Fibroblast of lung (primary cell): Measurements from ENCODE around the gene TRERF1. TPM values are rescaled to one million over a fixed set of nuclear protein-coding genes. Genes with fewer than 3 reads are reported as not detected.

Experiments
- DNase-seq, 2 donors: peaks; one replicate each; pipeline versions ENCODE4 v3.0.0 to v3.0.0-alpha.2; 2010; ENCODE audit warnings: low read depth in 2 of 2
- H2AFZ ChIP-seq: 2 replicates; pipeline ENCODE4 v1.5.1; 2012; ENCODE audit warnings: low read length, control low read depth, inconsistent platforms
- H3K27ac ChIP-seq: 2 replicates; pipeline ENCODE4 v1.5.1; 2011; ENCODE audit warnings: low read length, control low read depth; ENCODE audit not compliant: insufficient read depth
- H3K27me3 ChIP-seq: 2 replicates; pipeline ENCODE4 v1.5.1; 2011; ENCODE audit warnings: mild to moderate bottlenecking, low read length; ENCODE audit not compliant: control insufficient read depth, insufficient read depth
- H3K36me3 ChIP-seq: 2 replicates; pipeline ENCODE4 v1.5.1; 2011; ENCODE audit warnings: low read length; ENCODE audit not compliant: control insufficient read depth, insufficient read depth
- H3K4me1 ChIP-seq: 2 replicates; pipeline ENCODE4 v1.5.1; 2011; ENCODE audit warnings: low read length; ENCODE audit not compliant: control insufficient read depth, insufficient read depth; ENCODE audit errors: extremely low read depth
- H3K4me2 ChIP-seq: 2 replicates; pipeline ENCODE4 v1.5.1; 2011; ENCODE audit warnings: low read length, control low read depth; ENCODE audit not compliant: insufficient read depth; ENCODE audit errors: extremely low read depth
- H3K4me3 ChIP-seq, 4 experiments: fragments of 200-600 bp in 1 of 4; sonication (generic) in 1 of 4; replicated peaks in 1 of 4; 2 replicates each; pipeline ENCODE4 v1.5.1; 2011 to 2016; ENCODE audit warnings: low read length in 4 of 4, low read depth in 3 of 4, mild to moderate bottlenecking in 3 of 4, control low read depth in 2 of 4, inconsistent platforms in 1 of 4, mixed read lengths in 1 of 4; ENCODE audit not compliant: insufficient read depth in 1 of 4; ENCODE audit errors: control extremely low read depth in 1 of 4
- H3K79me2 ChIP-seq: 2 replicates; pipeline ENCODE4 v1.5.1; 2012; ENCODE audit warnings: mild to moderate bottlenecking, low read length, inconsistent platforms; ENCODE audit not compliant: control insufficient read depth, insufficient read depth
- H3K9ac ChIP-seq: 2 replicates; pipeline ENCODE4 v1.5.1; 2011; ENCODE audit warnings: mild to moderate bottlenecking, low read length, control low read depth; ENCODE audit not compliant: insufficient read depth
- H3K9me3 ChIP-seq: 2 replicates; pipeline ENCODE4 v1.5.1; 2012; ENCODE audit warnings: low read depth, low read length; ENCODE audit not compliant: control insufficient read depth, insufficient read depth
- H4K20me1 ChIP-seq: 2 replicates; pipeline ENCODE4 v1.5.1; 2011; ENCODE audit warnings: low read length; ENCODE audit not compliant: control insufficient read depth, insufficient read depth; ENCODE audit errors: extremely low read depth
- EZH2 ChIP-seq: IDR thresholded peaks from 2 replicates; pipeline ENCODE4 v1.5.1; 2012; ENCODE audit warnings: low read length, control low read depth, mild to moderate bottlenecking; ENCODE audit errors: missing control alignments
- polyA plus RNA-seq, 2 donors: library from polyadenylated mRNA; depleted of rRNA in 1 of 2; stranded (reverse) in 1 of 2; unstranded in 1 of 2; fragments of >200 nt; gene quantifications; 2 replicates each; pipeline ENCODE4 v1.2.1, GENCODE V29; 2011 to 2012; ENCODE audit warnings: missing spikeins in 1 of 2
- total RNA-seq: library from RNA; depleted of rRNA; stranded (reverse); fragments of >200 nt; gene quantifications from 2 replicates; pipeline ENCODE4 v1.2.1, GENCODE V29; 2014
- TF ChIP-seq, protein P1 (sequence below), 2 donors: IDR thresholded peaks in 1 of 2; conservative IDR thresholded peaks in 1 of 2; 1 replicate in 1 of 2; 2 replicates in 1 of 2; pipeline ENCODE4 v1.5.1; 2011 to 2012; ENCODE audit warnings: low read length in 2 of 2, control low read depth in 1 of 2, inconsistent platforms in 1 of 2, low read depth in 1 of 2, mild to moderate bottlenecking in 1 of 2

The TRERF1 gene
- total and polyA plus RNA-seq, 2 donors (not counting 1 experiment from before 2014, with no cell fraction given): 6.3 to 8.3 TPM

DNA sequence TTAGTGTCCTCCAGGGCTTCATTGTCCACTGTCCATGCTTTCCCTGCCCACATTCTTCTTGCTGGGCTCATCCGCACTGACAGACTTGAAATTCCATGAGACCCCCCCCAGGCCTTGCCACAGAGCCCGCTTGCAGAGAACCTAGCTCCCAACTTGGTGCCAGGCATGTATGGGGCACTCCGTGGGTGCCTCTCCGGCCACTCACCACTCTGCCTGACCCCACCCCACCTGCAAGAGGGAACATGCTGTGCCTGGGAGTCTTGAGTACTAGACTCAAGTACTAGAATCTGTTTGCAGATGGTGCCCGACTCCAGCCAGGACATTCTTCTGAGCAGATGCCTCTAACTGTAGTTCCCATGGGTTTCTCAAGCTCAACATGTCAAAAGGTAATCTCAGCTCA is 47.9 kb downstream of the TRERF1 start:
- H3K27me3 ChIP-seq: no peaks in the 10 kb centered on the region
- H3K4me3 ChIP-seq: no peak overlapping the region
- no peak for TF ChIP-seq EZH2
- TF ChIP-seq, protein P1, sequence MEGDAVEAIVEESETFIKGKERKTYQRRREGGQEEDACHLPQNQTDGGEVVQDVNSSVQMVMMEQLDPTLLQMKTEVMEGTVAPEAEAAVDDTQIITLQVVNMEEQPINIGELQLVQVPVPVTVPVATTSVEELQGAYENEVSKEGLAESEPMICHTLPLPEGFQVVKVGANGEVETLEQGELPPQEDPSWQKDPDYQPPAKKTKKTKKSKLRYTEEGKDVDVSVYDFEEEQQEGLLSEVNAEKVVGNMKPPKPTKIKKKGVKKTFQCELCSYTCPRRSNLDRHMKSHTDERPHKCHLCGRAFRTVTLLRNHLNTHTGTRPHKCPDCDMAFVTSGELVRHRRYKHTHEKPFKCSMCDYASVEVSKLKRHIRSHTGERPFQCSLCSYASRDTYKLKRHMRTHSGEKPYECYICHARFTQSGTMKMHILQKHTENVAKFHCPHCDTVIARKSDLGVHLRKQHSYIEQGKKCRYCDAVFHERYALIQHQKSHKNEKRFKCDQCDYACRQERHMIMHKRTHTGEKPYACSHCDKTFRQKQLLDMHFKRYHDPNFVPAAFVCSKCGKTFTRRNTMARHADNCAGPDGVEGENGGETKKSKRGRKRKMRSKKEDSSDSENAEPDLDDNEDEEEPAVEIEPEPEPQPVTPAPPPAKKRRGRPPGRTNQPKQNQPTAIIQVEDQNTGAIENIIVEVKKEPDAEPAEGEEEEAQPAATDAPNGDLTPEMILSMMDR (conservative IDR thresholded peaks at IDR 0.05 in 1 of 2, IDR thresholded peaks at IDR 0.05 in 1 of 2; ENCODE audit: low read depth in 1 of 2, low read length in 2 of 2): no peak
- no peaks in the 10 kb centered on the region for H3K36me3 ChIP-seq
- H4K20me1 ChIP-seq: no peaks in the 10 kb centered on the region
- H3K27ac ChIP-seq: peak overlapping the region; percentile 60
- H3K79me2 ChIP-seq: peaks cover 73% of the 10 kb centered on the region
- no peak overlapping the region for H3K9ac ChIP-seq
- H3K4me1 ChIP-seq: peaks cover 27% of the 10 kb centered on the region
- peak in 1 of 2 donors; percentile 5 for DNase-seq
- H2AFZ ChIP-seq: no peak overlapping the region
- H3K4me2 ChIP-seq: peak overlapping the region; percentile 17
- H3K9me3 ChIP-seq: no peaks in the 10 kb centered on the region

DNA sequence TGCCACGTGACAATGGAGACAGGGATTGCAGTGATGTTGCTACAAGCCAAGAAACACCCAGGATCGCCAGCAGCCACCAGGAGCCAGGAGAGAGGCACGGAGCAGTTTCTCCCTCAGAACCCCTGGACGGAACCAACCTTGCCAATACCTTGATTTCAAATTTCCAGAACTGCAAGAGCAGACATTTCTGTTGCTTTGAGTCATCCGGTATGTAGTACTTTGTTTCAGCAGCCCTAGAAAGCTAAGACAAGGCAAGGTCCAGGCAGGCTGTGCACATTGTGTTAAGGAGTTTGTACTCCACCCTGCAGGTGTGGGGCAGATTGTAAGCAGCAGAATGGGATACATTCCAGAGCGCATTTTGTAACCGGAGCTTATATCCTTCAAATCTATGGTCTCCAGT is 48.3 kb downstream of the TRERF1 start:
- no peak overlapping the region for H3K9ac ChIP-seq
- no peak overlapping the region for H2AFZ ChIP-seq
- no peaks in the 10 kb centered on the region for H4K20me1 ChIP-seq
- H3K4me1 ChIP-seq: peaks cover 27% of the 10 kb centered on the region
- H3K4me3 ChIP-seq: no peak overlapping the region
- H3K79me2 ChIP-seq: peaks cover 77% of the 10 kb centered on the region
- no peaks in the 10 kb centered on the region for H3K27me3 ChIP-seq
- TF ChIP-seq EZH2: no peak
- TF ChIP-seq, protein P1 (conservative IDR thresholded peaks at IDR 0.05 in 1 of 2, IDR thresholded peaks at IDR 0.05 in 1 of 2; ENCODE audit: low read depth in 1 of 2, low read length in 2 of 2): no peak
- DNase-seq: peak; percentile 14 to 56
- no peaks in the 10 kb centered on the region for H3K9me3 ChIP-seq
- no peaks in the 10 kb centered on the region for H3K36me3 ChIP-seq
- no peak overlapping the region for H3K27ac ChIP-seq
- no peak overlapping the region for H3K4me2 ChIP-seq

DNA sequence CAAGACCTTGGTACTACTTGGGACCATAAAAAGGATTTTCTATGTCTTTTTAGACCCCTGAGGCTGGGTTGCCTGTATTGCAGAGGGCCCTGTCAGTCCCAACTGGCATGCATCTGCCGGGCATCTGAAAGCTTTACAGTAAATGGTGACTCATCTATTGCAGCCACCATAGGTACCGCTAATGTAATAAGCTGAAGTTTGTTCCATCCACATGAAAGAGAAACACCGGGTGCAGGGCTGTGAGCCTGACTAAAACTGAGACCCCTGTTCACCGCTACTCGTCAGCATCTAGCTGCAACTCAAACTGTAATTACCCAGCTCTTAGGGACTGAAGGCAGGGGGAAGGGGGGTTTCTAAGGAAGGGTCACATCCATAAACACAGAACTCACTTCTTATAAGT is 49.5 kb downstream of the TRERF1 start:
- Histone ChIP-seq H3K79me2 (peaks cover 81% of the 10 kb centered on the region), H3K4me2 (no peak overlapping the region), H3K27me3 (no peaks in the 10 kb centered on the region), H4K20me1 (no peaks in the 10 kb centered on the region), H3K4me3 (no peak overlapping the region), H3K9me3 (no peaks in the 10 kb centered on the region), H3K27ac (no peak overlapping the region), H3K9ac (no peak overlapping the region), H3K4me1 (peaks cover 26% of the 10 kb centered on the region), H2AFZ (no peak overlapping the region), H3K36me3 (no peaks in the 10 kb centered on the region)
- TF ChIP-seq, protein P1 (conservative IDR thresholded peaks at IDR 0.05 in 1 of 2, IDR thresholded peaks at IDR 0.05 in 1 of 2; ENCODE audit: low read depth in 1 of 2, low read length in 2 of 2): no peak
- TF ChIP-seq EZH2: no peak
- peak; percentile 50 to 65 for DNase-seq
